Measurements from ENCODE around the gene SOCS3.
A peak's percentile ranks its signal among the peaks of the same experiment; 100 is the strongest.

The SOCS3 gene

DNA sequence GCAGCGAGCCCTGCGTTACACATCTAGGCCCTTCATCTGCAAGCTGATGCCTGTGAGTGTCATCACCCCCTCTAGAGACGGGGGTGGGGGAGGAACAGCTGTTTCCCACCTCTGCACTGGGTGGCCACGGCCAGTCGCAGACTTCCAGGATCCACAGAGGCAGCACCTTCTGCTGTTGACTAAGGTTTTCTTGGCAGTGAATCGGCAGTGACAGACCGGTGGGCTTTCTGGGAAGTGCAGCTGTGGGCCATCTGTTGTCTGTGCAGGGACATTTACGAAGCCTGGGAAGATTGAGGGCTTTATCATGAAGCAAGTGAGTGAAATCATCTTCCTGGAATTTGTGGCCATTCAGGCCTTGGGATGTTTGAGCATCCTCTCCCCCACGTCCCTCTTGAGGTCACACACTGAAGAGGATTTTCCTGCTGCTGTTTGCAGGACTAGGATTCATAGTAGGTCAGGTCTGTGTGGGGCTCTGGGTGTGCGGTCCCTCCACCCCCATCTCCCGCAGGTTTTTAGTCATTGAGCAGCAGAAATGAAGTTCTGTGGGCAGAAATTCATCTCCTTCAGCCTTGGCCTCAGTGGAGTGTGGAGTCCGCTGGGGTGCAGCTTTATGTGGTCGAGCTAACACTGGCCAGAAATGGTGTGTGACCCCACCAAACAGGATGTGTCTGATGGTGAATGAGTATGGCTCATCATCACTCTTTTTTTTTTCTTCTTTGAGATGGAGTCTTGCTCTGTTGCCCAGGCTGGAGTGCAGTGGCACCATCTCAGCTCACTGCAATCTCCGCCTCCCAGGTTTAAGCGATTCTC, 30.6 kb upstream of the SOCS3 start:
- no peak for DNase-seq (ENCODE audit: low read depth in 2 of 2)

- no peak for DNase-seq (ENCODE audit: low read depth in 2 of 2)
These were observed 28.4 kb upstream of the SOCS3 start for GRCh38 chr17:78387977-78388941.

DNA sequence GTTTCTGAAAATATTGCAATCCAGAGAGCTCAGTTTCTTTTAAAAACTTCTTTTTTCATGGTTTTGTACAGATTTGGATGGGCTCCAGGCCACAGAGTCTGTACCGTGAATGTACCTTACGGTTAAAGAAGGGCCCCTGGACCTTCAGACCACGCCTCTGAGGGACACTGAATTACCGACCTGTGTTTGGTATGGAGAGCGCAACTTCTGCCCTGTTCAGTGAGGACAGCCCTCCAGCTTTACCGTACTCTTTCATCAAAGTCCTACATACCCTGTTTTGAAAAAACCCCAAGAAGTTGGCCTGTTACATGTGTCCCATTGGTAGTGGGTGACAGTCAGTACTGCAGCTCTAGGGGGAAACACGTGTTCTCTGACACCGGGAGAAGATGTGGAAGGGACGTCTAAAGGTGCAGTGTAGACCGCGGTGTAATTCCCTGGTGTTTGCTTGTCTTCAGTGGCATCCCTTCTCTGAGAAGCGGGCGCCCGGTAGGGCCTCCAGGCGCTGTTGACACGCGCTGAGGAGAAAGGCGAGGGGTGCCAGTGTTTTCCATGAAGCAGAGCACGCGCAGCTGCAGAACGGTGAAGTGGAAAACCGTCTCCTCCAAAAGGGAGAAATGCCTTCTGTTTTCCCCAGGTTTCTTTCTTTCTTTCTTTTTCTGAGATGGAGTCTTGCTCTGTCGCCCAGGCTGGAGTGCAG, 24.8 kb upstream of the SOCS3 start:
- DNase-seq (ENCODE audit: low read depth in 2 of 2), result no peak

DNA sequence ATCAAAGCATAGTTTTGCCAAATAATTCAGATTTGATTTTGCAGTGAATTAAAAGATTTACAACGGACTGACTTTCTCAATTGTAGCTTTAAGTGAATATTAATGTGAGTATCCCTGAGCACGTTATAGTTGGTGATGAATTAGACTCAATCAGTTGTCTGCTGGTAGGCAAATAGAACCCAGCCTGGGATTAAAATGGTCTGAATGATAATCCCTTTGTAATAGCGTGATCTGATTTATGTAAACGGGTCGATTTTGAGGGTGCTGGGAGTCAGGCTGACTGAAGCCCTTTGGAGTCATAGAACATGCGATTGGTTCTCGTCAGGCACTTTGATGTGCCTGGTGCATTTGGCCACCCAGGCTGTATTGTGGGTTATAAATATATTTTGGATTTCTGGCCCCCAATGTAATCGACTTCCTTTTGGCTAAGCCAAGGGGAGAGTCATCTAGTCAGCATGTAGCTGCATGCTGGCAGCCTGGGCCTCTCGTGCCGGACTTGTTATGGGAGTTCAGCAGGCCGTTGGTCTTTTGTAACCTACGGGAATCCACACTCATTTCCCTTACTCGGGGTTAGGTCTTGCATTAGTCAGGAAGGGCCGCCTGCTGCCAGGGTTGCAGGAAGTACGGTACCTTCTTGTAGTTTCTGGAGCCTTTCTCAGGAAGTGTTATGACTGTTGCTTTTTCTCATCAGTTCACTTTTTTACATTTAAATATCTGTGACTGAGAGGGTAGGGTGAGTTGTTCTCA, 24.0 kb upstream of the SOCS3 start:
- DNase-seq (ENCODE audit: low read depth in 2 of 2), result no peak

DNA sequence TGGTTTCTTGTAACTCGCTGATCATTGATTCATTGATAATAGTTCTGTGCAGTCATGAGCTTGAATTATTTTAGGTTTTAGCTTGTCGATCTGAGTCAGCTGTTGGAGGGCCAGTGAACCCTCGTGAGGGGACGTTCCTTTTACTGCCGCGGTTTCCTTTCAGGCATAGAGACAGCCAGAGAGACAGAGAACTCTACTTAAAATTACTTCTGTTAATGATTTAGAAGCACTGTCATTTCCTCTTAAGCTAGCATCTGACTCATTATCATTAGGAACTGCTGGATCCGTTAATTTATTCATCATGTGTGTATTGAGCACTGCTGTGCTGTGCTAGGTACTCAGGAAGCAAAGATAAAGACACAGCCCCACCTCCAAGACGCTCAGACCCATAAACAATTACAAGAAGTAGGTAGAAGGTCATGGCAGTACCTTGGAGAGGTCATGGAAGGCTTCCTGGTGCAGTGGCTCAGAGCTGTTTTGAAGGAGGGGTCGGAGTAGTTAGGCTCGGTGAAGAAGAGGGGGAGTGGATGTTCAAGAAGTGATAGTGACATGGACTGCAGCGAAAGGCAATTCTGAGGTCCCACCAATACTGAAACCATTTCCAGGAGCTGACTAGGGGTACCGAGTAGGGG, 21.8 kb upstream of the SOCS3 start:
- DNase-seq (ENCODE audit: low read depth in 2 of 2), result no peak

- no peak for DNase-seq (ENCODE audit: low read depth in 2 of 2)
These were observed 20.5 kb upstream of the SOCS3 start for GRCh38 chr17:78380370-78380769.

DNA sequence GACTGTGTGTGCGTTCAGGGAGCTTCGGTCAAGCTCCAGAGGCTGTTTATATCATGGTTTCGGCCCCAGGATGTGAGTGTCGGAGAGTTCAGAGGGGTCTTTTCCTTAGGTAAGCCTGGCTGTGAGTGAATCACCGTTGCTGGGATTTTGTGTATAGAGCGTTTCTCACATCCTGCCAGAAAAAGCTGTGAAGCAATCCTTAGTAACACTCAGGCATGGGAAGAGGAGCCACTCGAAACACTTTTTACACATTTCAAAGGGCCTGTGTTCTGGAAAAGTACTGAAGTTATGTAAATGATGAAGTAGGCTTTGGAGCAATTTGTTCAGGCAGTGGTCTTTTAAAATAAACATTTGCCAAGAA, 19.2 kb upstream of the SOCS3 start:
- no peak for DNase-seq (ENCODE audit: low read depth in 2 of 2)

DNA sequence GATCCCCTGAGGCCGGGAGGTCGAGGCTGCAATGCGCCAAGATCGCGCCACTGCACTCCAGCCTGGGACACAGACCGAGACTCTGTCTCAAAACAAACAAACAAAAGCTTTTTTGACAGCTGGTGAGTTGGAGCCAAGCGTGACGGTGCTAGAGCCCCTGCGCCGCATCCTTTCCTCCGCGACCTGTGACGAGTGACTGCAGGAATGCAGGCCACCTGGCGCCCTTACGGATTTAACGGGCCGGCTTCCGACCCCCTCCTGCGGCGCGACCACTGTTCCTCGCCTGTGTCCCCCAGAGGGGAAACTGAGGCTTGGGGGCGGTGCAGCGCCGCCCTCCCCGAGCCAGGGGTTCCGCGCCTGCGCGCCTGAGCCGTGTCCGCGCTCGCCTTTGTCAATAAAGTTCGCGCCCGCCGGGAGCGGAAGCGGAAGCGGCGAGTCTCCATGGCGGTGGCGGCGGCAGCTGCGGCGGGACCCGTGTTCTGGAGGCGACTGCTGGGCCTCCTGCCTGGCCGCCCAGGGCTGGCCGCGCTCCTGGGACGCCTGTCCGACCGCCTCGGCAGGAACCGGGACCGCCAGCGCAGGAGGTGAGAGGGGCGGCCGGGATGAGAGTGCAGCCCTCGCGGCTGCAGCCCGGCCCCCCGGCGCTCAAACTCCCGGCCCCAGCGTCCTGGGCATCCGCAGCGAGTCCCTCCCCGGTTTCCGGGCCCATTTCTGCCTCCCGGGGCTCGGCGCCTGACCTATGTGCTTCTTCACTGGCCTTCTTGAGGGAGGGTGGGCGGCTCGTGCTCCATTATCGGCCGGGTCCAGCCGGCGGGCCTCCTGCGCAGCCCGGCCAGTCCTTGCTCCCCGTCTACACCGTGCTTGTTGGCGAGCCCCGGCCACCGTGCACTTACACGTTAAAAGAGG, 18.6 kb upstream of the SOCS3 start, which contains the start of gene PGS1:
TSS of gene PGS1 (plus strand) at position 425 of the 906 bp plus-strand sequence. CDS start at position 442, 17 bp downstream.
- DNase-seq (ENCODE audit: low read depth in 2 of 2), result peak; percentile 52 to 65

- DNase-seq (ENCODE audit: low read depth in 2 of 2), result no peak
These were observed 18.0 kb upstream of the SOCS3 start for GRCh38 chr17:78377858-78378224.

- no peak for DNase-seq (ENCODE audit: low read depth in 2 of 2)
These were observed 16.3 kb upstream of the SOCS3 start for GRCh38 chr17:78376161-78376560.

GRCh38 chr17:78375401-78376151, 15.7 kb upstream of the SOCS3 start:
- DNase-seq (ENCODE audit: low read depth in 2 of 2), result no peak

DNA sequence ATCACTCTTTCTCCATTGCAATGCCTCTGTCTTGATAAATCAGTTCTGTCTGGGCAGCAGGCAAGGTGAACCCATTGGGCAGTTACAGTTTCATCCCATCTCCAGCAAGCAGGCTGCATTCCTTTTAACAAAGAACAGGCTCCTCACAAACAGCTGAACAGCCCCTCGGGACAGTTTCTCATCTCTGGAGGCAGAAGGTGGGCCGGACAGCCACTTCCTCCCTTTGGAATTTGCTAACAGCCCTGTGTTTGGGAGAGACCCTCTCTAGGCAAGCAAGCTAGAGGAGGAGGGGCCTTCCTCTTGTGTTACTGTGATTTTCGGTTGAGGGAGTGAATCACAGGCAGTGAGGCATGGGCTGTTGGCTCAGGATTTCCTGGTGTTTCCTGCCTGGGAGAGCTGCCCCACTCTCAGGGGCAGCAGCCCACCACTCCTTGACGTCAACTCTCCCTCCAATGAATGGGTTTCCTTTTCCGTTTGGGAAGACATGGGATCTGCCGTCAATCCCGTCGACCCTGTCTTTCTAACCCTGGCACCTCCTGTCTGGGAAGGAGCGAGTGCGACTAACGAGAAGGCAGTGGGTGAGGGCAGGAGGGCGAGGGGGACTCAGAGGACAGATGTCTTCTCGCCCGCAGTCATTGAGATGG, 14.9 kb upstream of the SOCS3 start:
- no peak for DNase-seq (ENCODE audit: low read depth in 2 of 2)

- no peak for DNase-seq (ENCODE audit: low read depth in 2 of 2)
These were observed 14.3 kb upstream of the SOCS3 start for GRCh38 chr17:78374189-78374588.

GRCh38 chr17:78372841-78373240, 13.0 kb upstream of the SOCS3 start:
- no peak for DNase-seq (ENCODE audit: low read depth in 2 of 2)

DNA sequence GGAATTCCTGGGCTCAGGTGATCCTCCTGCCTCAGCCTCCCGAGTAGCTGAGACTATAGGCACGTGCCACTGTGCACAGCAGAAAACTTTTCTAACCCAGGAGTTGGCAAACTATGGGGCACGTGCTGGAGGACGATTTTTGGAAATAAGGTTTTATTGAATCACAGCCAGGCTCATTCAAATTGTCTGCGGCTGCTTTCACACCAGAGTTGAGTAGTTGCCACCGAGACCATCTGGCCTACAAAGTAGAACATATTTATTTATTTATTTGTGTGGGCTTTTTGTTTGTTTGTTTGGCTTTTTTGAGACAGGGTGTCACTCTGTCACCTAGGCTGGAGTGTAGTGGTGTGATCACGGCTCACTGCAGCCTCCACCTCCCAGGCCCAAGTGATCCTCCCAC, 11.2 kb upstream of the SOCS3 start:
- DNase-seq (ENCODE audit: low read depth in 2 of 2), result no peak

DNA sequence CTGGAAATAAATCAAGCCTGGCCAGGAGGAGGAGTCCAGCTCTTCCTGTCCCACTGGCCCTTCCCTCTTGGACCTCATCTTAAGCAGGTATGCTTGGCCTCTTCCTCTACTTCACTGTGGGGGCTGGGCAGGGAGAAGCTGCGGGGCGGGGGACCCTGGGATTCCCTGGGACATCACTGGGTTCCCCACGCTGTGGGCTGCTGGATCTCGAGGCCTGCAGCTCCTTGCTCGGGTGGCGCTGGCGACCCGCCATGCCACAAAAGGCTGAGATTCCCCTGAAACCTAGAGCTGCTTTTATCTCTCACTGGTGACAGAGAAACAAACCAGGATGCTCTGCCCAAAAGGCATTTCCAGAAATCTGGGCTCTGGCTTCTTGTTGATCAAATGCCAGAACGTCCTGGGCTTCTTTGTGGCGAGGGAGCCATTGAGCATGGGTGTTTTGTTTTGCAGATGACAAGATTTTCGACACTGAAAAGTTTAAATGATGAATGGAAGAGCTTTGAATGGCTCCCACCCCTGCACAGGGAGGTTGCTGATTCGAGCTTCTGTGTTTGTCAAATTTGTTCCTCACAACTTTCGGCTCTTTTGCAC, 10.0 kb upstream of the SOCS3 start:
- no peak for DNase-seq (ENCODE audit: low read depth in 2 of 2)

- DNase-seq (ENCODE audit: low read depth in 2 of 2), result no peak
These were observed 9.1 kb upstream of the SOCS3 start for GRCh38 chr17:78368854-78369495.

GRCh38 chr17:78368348-78368747, 8.5 kb upstream of the SOCS3 start:
- no peak for DNase-seq (ENCODE audit: low read depth in 2 of 2)

Data from stimulated activated CD4-positive, alpha-beta T cell treated with anti-CD3 and anti-CD28 coated beads, Interleukin-1b, Interleukin-23, amount 100 ng/mL, for 1 hour (primary cell).